Erythroblast (primary cell): ENCODE measurements around the gene ATAD3B.
"Not testable (repeated sequence)": the region's sequence is repeated elsewhere in the genome, so short reads cannot be mapped to it uniquely, and the experiment has no call there.

Experiments used
- DNase-seq, 2 experiments: peaks; one replicate each; lab custom pipeline; 2025; lab: John Stamatoyannopoulos, UW
- GATA1 ChIP-seq: IDR thresholded peaks from 2 replicates; pipeline ENCODE4 v1.6.1; 2011; ENCODE audit warnings: low read depth, mild to moderate bottlenecking, control low read depth, low read length, moderate library complexity
- POLR2A ChIP-seq: IDR thresholded peaks from 2 replicates; pipeline ENCODE4 v1.6.1; 2011; ENCODE audit warnings: mild to moderate bottlenecking, low read length

ATAD3B gene

DNA sequence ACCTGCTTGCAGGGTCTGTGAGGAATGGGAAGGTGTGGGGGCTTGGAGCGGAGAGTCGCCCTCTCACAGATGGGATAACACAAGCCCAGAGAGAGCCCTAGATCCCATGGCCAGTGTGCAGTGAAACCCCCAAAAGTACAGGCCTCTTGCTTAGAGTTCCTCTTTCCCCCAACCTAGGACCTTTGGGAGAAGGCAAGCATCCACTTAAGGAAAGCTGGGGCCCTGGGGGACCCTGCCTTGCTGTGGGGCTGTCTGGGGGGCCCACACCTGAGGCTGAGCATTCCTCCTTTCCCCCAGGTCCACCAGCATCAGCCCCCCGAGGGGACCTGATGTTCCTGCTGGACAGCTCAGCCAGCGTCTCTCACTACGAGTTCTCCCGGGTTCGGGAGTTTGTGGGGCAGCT lies 34.9 kb upstream of the ATAD3B start:
- TF ChIP-seq GATA1 (no peak), POLR2A (no peak)
- no peak for DNase-seq

DNA sequence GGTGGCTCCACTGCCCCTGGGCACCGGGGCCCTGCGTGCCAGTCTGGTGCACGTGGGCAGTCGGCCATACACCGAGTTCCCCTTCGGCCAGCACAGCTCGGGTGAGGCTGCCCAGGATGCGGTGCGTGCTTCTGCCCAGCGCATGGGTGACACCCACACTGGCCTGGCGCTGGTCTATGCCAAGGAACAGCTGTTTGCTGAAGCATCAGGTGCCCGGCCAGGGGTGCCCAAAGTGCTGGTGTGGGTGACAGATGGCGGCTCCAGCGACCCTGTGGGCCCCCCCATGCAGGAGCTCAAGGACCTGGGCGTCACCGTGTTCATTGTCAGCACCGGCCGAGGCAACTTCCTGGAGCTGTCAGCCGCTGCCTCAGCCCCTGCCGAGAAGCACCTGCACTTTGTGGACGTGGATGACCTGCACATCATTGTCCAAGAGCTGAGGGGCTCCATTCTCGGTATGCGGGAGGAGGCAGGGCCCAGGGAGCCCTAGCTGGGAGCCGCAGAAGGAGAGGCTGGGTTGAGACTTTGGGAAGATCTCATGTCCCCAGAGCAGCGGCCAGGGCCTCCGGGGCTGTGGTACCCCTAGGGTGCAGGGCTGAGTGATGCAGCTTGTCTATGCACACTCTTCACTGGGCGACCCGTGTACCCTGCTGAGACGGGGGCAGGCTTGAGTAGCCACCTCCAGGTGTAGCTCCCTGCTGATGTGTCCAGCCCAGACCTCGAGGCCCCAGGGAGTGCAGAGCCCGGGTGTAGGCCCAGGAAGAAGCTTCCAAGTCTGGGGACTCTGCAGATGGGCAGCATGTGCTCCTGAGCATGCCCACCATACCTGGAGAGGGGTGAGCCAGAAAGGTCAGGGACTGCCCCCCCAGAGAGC lies 34.3 kb upstream of the ATAD3B start:
- DNase-seq = no peak

DNA sequence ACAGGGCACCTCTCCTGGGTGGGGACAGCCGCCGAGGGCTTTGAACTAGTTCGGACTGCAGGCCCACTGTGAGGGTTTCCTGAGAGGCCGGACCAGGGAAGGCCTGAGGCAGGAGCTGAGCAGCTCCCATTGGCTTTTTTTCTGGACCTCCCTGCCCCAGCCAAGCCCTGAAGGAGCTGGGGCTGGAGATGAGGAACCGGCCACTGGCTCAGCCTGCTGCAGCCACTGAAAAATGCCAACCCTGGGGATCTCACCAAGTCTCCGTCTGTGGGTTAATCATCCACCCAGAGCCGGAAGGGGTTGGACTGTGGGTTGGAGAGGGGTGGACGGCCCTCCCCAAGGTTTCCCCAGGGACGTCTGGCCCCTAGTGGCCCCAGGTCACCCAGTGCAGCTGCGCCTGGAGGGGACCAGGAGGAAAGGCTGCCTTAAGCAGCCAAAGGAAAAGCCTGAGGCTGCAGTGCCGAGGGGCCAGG lies 33.6 kb upstream of the ATAD3B start:
- DNase-seq = no peak
- TF ChIP-seq POLR2A (no peak), GATA1 (no peak)

More for the DNA sequence above, 34.3 kb upstream of the ATAD3B start:
- TF ChIP-seq GATA1 (no peak), POLR2A (no peak)

DNA sequence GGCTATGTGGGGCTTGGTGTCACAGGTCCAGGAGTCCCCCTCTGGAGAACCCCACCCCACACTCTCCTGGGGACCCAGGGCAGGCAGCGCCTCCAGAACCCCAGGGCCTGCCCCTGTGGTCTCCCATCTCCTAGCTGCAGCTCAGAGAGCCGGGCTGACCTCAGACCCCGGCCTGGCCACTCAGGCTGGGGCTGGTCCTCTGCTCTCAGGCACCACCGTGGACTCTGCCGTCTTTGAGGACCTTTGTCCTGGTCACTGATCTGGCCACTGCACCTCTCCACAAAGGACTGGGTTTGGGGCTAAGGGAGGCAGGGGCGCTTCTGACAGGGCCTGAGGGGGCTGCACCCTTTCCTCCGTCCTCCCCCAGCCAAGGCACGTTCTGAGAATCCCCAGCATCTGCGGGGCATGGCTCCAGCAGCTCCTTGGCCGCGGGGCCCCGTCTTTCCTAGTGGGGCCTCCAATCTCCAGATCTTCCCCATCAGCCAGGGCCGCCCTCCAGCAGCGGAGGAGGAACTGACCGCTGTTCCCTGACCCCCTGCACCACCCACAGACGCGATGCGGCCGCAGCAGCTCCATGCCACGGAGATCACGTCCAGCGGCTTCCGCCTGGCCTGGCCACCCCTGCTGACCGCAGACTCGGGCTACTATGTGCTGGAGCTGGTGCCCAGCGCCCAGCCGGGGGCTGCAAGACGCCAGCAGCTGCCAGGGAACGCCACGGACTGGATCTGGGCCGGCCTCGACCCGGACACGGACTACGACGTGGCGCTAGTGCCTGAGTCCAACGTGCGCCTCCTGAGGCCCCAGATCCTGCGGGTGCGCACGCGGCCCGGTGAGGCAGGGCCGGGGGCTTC lies 32.8 kb upstream of the ATAD3B start:
- DNase-seq = no peak
- TF ChIP-seq GATA1 = no peak
- TF ChIP-seq POLR2A = no peak

DNA sequence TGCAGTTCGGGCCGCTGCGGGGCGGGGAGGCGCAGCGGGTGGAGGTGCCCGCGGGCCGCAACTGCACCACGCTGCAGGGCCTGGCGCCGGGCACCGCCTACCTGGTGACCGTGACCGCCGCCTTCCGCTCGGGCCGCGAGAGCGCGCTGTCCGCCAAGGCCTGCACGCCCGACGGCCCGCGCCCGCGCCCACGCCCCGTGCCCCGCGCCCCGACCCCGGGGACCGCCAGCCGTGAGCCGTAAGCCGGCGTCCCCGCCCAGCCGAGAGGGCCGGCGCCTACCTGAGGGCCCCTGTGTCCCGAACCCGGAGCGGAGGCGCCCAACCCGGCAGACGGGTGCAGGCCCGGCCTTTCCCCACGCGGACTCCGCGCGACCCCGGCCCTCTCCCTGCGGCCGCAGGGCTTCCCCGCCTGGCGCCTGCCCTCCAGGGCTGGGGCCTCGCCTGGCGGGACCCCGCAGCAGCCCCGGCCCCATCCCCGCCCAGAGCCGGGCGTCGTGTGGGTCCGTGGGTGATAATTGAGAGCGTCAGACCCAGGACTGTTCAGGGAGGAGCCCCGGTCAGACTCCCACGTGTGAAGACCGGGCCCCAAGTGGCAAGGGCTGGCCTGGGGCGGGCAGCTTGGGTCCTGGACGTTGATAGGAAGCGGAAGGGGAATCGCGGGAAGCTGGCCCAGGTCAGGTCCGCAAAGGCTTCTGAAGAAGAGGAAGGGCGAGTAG lies 31.9 kb upstream of the ATAD3B start:
- no peak for TF ChIP-seq GATA1
- TF ChIP-seq POLR2A = no peak
- DNase-seq = no peak

DNA sequence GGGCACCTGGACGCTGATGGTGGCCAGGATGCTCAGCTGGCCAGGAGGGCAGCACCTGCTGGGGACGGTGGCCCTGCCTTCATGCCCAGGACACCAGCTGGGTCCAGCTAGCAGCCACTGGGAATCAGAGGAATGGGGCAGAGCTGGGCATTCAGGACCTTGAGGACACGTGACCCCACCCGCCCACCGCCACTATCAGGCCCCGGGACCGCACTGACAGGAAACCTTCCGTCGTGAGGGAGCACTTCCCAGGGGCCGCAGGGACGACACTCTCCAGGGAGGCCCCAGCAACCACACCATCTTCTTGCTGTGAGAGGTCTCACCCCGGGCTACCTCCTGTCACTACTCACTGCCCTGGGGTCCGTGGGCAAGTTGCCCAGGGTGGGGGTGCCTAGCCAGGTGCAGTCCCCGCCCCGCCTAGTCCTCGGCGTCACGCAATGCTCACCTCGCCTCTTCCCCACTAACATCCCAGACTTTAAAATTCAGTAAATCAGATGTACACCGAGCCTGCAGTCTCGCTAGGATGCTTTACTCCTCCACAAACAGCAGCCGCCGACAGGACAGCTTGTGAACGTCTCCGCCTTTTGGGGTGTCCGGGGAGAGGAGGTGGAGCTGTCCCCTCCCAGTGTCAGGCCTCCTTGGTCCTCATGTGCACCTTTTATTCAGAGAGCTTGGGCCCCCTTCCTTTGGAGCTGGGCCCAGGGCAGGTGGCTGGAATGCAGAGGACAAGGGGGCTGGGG lies 31.1 kb upstream of the ATAD3B start:
- DNase-seq = no peak
- TF ChIP-seq POLR2A = no peak
- no peak for TF ChIP-seq GATA1

DNA sequence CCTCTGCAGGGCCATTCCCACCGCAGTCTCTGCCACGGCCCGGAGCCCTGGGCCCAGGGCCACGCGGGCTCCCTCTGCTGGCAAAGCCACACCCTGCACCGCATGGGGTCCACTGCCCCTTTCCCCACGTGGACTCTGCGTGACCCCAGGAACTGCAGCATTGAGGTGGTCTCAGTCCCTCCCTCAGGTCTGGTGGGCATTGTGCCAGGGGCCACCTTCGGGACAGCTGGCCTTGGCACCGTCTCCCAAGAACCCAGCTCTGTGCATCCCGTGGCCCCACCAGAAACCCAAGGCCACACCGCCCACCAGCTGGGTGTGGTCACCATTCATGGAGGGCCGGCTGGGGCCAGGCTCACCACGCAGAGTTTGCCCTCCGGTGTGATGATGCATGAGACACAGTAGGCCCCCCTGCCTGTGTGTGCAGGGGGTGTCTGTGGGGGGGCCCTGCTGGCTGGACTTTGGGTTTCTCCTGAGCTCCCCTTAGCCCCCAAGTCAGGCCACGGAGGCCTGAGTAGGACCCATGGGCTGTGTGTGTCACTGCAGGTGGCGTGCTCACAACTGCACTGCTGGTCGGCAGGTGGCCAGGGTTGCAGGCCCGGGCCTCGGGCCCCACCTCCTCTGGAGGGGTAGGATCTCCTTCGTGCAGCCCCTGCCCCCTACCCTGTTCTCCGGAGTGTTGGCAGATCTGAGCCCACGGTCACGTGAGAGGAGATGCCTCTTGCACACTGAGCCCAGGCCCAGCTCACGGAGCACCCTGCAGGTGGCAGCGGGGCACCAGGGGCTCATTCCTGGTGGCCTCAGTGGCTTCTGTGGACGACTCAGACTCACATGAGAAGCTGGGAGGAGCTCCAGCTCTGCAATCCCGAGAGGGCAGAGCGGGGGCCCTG lies 30.3 kb upstream of the ATAD3B start:
- peak; percentile 51 to 68 for DNase-seq
- no peak for TF ChIP-seq POLR2A
- no peak for TF ChIP-seq GATA1

DNA sequence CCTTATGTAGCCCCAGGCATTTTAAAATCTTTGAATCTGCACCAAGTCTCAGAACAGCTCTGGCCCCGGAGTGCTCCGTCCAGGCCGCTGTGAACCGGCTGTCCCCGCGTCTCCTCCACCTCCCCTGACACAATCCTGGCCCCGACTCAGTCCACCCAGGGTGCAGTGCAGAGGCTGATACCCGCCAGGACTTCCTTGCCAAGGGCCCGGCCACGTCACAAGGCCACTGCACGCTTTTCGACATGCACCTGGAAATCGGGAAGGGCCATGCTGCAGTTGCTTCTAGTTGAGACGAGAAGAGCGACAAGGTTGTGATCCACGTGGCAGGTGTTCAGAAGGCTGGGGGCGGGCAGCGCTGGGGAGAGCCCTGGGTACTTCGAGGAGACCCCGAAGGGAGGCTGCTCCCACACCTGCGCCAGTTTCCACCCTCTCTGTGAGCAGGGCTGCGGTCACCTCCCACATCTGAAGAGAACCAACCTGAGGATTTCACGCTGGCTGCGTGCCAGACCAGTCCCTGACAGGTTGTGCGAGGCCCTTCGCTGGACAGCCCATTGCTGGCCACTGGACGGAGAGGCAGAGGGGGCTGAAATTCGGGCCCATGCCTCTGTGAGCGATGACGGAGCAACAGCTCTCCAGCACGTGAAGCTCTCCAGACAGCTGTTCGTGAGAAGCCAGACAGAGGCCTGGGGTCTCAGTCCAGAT lies 29.3 kb upstream of the ATAD3B start:
- DNase-seq = no peak
- TF ChIP-seq GATA1 = no peak
- TF ChIP-seq POLR2A = no peak

DNA sequence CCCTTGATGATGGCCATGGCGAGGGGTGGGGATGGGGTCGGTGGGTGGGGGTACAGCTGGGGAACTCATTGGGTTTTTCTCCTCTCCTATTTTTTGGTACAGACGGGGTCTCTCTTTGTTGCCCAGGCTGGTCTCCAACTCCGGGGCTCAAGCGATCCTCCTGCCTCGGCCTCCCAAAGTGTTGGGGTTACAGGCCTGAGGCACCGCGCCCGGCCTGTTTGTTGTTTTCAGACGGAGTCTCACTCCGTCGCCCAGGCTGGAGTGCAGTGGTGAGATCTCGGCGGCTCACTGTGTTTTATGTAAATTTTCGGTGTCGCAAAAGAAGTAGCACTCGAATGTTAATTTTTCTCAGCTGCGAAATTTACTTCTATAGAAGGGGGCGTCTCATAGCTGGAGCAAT lies 24.9 kb upstream of the ATAD3B start:
- not testable (repeated sequence) for DNase-seq

DNA sequence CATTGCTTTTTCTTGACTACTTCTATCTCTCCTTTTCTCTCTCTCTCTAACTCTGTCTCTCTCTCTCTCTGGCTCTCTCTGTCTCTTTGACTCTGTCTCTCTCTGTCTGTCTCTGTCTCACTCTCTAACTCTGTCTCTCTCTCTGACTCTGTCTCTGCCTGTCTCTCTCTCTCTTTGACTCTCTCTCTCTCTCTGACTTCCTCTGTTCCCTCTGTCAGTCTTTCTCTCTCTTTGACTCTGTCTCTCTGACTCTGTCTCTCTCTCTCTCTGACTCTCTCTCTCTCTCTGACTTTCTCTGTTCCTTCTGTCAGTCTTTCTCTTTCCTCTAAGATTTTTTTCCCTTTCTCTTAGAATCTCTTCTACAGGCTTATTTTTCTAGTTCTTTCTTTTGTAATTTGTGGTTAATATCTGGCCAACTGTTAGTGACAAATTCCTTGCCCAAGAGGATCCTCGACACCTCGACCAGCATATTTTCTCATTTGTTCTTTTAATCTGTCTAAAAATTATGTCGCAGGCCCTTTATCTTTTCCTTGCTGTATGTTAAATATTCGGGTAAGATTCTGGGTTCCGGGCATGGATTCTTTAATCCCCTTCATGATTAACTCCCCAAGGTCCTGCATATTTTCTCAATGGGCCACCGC lies 22.3 kb upstream of the ATAD3B start, which contains the start of gene ATAD3C:
Gene ATAD3C, plus strand, starts transcription at position 591 of the 641 bp plus-strand sequence. CDS start 995 bp downstream, outside the sequence.
- TF ChIP-seq POLR2A = no peak
- TF ChIP-seq GATA1 = no peak
- DNase-seq = no peak

DNA sequence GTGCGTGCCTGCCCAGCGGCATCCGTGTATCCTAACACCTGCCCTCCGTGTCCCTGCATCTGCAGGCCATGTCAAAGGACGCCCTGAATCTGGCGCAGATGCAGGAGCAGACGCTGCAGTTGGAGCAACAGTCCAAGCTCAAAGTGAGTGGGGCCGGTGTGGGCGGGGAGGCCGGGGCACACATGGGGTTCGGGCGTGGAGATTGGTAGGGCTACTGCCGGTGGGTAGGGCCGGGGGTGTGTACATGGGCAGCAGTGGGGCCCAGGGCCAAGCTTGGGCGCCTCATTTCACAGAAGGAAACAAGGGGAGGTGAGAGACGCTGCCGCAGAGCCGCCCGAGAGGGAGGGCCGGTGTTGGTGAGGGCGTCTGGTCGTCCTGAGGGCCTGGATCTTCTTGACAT lies 20.9 kb upstream of the ATAD3B start:
- not testable (repeated sequence) for DNase-seq
